Colonic mucosa (tissue), 4 donors: ENCODE measurements around the gene PTPN13. TPM values are rescaled to one million over a fixed set of nuclear protein-coding genes. Genes with fewer than 3 reads are reported as not detected.

Experiments used
- DNase-seq: peaks from one replicate; pipeline ENCODE4 v3.0.0-alpha.2; 2020
- H3K27ac ChIP-seq: fragments of 200-600 bp; one replicate; pipeline ENCODE4 v1.8.0; 2021
- H3K27me3 ChIP-seq: fragments of 200-600 bp; one replicate; pipeline ENCODE4 v1.8.0; 2021
- H3K36me3 ChIP-seq: fragments of 200-600 bp; one replicate; pipeline ENCODE4 v1.8.0; 2021
- H3K4me1 ChIP-seq: fragments of 200-600 bp; one replicate; pipeline ENCODE4 v1.8.0; 2021; ENCODE audit warnings: mild to moderate bottlenecking
- H3K4me3 ChIP-seq: fragments of 200-600 bp; one replicate; pipeline ENCODE4 v1.8.0; 2021
- H3K9ac ChIP-seq, 2 donors: one replicate each; pipeline ENCODE4 v1.7.0; 2013; ENCODE audit warnings: control low read depth in 2 of 2, low read depth in 2 of 2, low read length in 2 of 2
- H3K9me3 ChIP-seq: fragments of 200-600 bp; one replicate; pipeline ENCODE4 v1.8.0; 2021
- CTCF ChIP-seq: fragments of 200-600 bp; IDR thresholded peaks from one replicate; pipeline ENCODE4 v1.8.0; 2022; ENCODE audit warnings: antibody characterized with exemption, mild to moderate bottlenecking
- intact Hi-C: fragments of 100-400 bp; cut with DNase I; formaldehyde crosslinking; loops from one replicate; pipeline ENCODE4 v1.14.1; 2022
- total RNA-seq, 2 donors: library from RNA; stranded (reverse); fragmentation: NEBNext Ultra II Directional in 1 of 2; extraction: Animal tissue kit (Norgen Biotek cat#: 25700) in 1 of 2; gene quantifications; one replicate each; pipeline ENCODE4 v1.2.1, GENCODE V29; 2021
- donor health status: healthy.
- donor health status: DM: no; HTN: no; CAD: no.
- donor health status: DM: no; HTN: no; CAD: no.

PTPN13 gene
- total RNA-seq, 2 donors from 2014 or later, result 2.6 to 4.2 TPM

GRCh38 chr4:86822136-86822535 lies 228.0 kb downstream of the PTPN13 start:
- no peak overlapping the region for H3K9ac ChIP-seq
- no peaks in the 10 kb centered on the region for H3K27me3 ChIP-seq
- H3K36me3 ChIP-seq, result no peaks in the 10 kb centered on the region
- intact Hi-C loops, result no loop called here
- H3K9me3 ChIP-seq, result no peaks in the 10 kb centered on the region
- H3K4me1 ChIP-seq, result no peaks in the 10 kb centered on the region
- no peak overlapping the region for H3K4me3 ChIP-seq
- no peak overlapping the region for H3K27ac ChIP-seq
- no peak for TF ChIP-seq CTCF
- no peak for DNase-seq

- intact Hi-C loops, result no loop called here
- no peak for TF ChIP-seq CTCF
- no peaks in the 10 kb centered on the region for H3K27me3 ChIP-seq
- no peak overlapping the region for H3K4me3 ChIP-seq
- H3K9me3 ChIP-seq, result no peaks in the 10 kb centered on the region
- no peaks in the 10 kb centered on the region for H3K36me3 ChIP-seq
- no peak overlapping the region for H3K9ac ChIP-seq
- no peak overlapping the region for H3K27ac ChIP-seq
- DNase-seq, result no peak
- H3K4me1 ChIP-seq, result no peaks in the 10 kb centered on the region
These were observed 231.4 kb downstream of the PTPN13 start for GRCh38 chr4:86825511-86825910.

GRCh38 chr4:86831262-86832130 lies 237.4 kb downstream of the PTPN13 start:
- H3K9ac ChIP-seq, result no peak overlapping the region
- no peaks in the 10 kb centered on the region for H3K4me1 ChIP-seq
- no peak for DNase-seq
- no peak for TF ChIP-seq CTCF
- no peak overlapping the region for H3K4me3 ChIP-seq
- no peaks in the 10 kb centered on the region for H3K9me3 ChIP-seq
- no peaks in the 10 kb centered on the region for H3K27me3 ChIP-seq
- no peak overlapping the region for H3K27ac ChIP-seq
- intact Hi-C loops, result no loop called here
- H3K36me3 ChIP-seq, result no peaks in the 10 kb centered on the region

- DNase-seq, result no peak
- Histone ChIP-seq H3K9me3 (no peaks in the 10 kb centered on the region), H3K4me3 (no peak overlapping the region), H3K36me3 (no peaks in the 10 kb centered on the region), H3K9ac (no peak overlapping the region), H3K27me3 (no peaks in the 10 kb centered on the region), H3K4me1 (no peaks in the 10 kb centered on the region), H3K27ac (no peak overlapping the region)
- TF ChIP-seq CTCF, result no peak
- intact Hi-C loops, result no loop called here
These were observed 239.5 kb downstream of the PTPN13 start for GRCh38 chr4:86833615-86834014.

GRCh38 chr4:86834901-86835300 lies 240.8 kb downstream of the PTPN13 start:
- no peak for TF ChIP-seq CTCF
- no peaks in the 10 kb centered on the region for H3K4me1 ChIP-seq
- no peak overlapping the region for H3K9ac ChIP-seq
- intact Hi-C loops, result no loop called here
- no peaks in the 10 kb centered on the region for H3K36me3 ChIP-seq
- DNase-seq, result no peak
- no peak overlapping the region for H3K4me3 ChIP-seq
- H3K27me3 ChIP-seq, result no peaks in the 10 kb centered on the region
- H3K9me3 ChIP-seq, result no peaks in the 10 kb centered on the region
- no peak overlapping the region for H3K27ac ChIP-seq
